ENCODE results near the gene SRP19.
"Not testable (repeated sequence)": the region's sequence is repeated elsewhere in the genome, so short reads cannot be mapped to it uniquely, and the experiment has no call there.

SRP19 gene

DNA sequence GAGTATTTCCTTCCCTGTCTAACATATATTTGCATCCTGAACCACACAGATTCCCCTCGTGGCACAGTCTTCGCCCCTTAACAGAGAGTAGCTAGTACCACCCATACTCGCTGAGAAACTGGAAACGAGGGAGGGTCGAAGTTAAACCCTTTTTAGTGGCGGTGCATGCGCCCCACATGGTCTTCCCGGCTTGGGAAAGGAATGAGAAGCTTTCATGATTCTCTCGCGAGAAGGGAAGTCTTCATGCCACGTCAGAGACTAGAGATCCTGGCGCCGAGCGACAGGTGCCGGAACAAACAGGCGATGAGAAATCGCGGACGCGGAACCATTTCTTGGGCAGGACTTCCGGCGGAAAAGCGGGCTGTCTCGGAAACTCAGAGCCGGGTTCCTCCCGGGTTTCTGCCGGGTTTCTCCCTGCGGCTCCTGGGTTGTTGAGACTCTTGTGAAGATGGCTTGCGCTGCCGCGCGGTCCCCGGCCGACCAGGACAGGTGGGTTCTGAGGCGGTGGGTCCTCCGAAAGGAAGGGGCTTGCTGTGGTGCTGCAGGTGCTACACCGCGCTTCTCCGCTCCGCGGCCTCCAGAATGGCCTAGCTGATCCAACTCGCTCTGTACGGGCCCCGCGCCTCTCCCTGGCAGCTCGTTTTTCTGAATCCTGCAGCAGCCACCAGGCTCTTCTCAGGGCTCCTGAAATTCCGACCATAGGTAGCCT lies at the start of gene SRP19:
TSS of gene SRP19 (plus strand) at position 359 of the 709 bp plus-strand sequence. CDS start at position 449, 90 bp downstream.
- in situ Hi-C loops (cut with MboI; ENCODE audit: low sequenced_read_pairs): no loop called here

GRCh38 chr5:112812549-112812948 lies 48.5 kb upstream of the SRP19 start:
- in situ Hi-C loops (cut with MboI; ENCODE audit: low sequenced_read_pairs): no loop called here

- in situ Hi-C loops (cut with MboI; ENCODE audit: low sequenced_read_pairs): no loop called here
Observed at GRCh38 chr5:112820246-112820645, 40.8 kb upstream of the SRP19 start.

- in situ Hi-C loops (cut with MboI; ENCODE audit: low sequenced_read_pairs): no loop called here
Observed at GRCh38 chr5:112822456-112822855, 38.6 kb upstream of the SRP19 start.

DNA sequence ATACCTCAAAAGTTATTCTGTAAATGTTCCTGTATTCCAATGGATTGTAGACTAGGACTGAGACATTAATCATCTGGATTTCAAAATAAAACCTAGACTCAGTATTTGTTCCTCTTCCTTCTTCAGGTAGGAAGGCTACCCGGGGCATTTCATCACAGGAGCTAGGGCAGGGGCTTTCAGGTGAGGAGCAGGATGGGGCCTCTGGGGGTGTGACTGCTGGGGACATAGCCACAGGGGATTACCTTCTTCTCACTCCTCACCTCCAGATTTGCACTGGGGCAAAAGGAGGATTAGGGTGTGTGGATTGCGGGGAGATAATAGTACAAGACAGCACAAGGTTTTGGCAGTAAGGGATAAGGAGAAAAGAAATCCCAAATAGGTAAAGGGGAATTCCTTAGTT lies 37.9 kb upstream of the SRP19 start:
- in situ Hi-C loops (cut with MboI; ENCODE audit: low sequenced_read_pairs): no loop called here

- in situ Hi-C loops (cut with MboI; ENCODE audit: low sequenced_read_pairs): no loop called here
Observed at GRCh38 chr5:112823656-112824055, 37.4 kb upstream of the SRP19 start.

DNA sequence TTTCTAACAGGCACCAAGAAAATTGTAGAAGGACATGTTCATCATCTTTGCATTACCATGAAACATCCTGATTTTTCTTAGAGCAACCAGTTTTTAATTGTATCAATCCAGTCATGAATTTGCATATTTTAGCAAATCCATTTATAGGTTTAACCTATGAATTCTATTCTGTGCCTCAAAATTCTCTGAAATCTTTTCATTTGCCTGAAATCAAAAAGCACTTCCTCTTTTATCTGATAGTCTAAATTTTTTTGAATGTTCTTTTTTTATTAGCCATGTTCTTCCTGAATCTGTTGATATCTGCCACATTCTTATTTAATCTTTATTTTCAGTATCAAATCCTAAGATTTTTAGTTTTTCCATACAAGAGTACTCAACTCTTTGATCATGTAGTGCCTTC lies 36.9 kb upstream of the SRP19 start:
- in situ Hi-C loops (cut with MboI; ENCODE audit: low sequenced_read_pairs): no loop called here

GRCh38 chr5:112830378-112830777 lies 30.7 kb upstream of the SRP19 start:
- in situ Hi-C loops (cut with MboI; ENCODE audit: low sequenced_read_pairs): no loop called here

DNA sequence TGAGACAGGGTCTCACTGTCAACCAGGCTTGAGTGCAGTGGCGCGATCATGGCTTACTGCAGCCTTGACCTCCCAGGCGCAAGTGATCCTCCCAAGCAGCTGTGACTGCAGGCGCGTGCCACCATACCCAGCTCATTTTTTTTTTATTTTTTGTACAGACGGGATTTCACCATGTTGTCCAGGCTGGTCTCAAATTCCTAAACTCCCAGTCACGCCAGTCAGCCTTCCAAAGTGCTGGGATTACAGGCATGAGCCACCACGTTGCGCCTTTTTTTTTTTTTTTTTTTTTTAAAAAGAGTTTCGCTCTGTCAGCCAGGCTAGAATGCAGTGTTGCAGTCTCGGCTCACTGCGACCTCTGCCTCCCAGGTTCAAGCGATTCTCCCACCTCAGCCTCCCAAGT lies 27.1 kb upstream of the SRP19 start:
- in situ Hi-C loops (cut with MboI; ENCODE audit: low sequenced_read_pairs): no loop called here

- in situ Hi-C loops (cut with MboI; ENCODE audit: low sequenced_read_pairs): no loop called here
Observed at GRCh38 chr5:112844489-112844888, 16.6 kb upstream of the SRP19 start.

DNA sequence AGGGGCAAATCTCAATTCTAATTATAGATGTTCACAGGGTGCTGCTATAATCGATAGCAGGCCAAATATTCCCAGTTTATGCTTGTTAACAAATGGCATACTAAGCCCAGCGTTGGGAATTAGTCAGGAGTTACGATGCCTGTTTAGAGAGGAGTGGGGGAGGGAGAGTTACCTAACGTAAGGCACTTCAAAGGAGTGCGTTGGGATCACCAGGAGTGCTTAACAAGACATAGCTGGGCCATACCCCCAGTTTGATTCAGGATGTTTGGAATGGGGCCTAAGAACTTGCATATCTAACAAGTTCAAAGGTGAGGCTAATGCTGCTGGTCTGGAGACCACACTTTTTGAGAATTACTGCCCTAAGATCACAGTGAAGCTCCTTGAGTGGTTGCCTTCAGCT lies 14.5 kb upstream of the SRP19 start:
- in situ Hi-C loops (cut with MboI; ENCODE audit: low sequenced_read_pairs): no loop called here

DNA sequence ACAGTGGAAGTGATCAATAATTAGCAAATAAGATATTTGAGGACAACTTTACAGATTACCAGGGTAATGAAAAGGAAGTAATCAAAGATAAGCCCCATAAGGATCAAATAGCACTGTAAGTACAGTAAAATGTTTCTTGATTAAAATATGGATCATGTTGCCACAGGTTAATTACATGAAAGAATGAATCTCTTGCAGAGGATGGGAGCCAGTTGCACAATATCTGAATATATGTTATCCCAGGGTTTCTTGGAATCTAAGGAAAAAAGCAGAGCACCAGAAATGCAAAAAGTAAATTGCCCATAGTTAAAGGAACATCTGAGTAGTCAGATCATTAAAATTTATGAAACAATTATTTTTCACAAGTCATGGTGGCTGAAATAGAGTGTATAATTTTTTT lies 13.8 kb upstream of the SRP19 start:
- in situ Hi-C loops (cut with MboI; ENCODE audit: low sequenced_read_pairs): no loop called here

GRCh38 chr5:112848116-112848811 lies 12.8 kb upstream of the SRP19 start:
- in situ Hi-C loops (cut with MboI; ENCODE audit: low sequenced_read_pairs): no loop called here

DNA sequence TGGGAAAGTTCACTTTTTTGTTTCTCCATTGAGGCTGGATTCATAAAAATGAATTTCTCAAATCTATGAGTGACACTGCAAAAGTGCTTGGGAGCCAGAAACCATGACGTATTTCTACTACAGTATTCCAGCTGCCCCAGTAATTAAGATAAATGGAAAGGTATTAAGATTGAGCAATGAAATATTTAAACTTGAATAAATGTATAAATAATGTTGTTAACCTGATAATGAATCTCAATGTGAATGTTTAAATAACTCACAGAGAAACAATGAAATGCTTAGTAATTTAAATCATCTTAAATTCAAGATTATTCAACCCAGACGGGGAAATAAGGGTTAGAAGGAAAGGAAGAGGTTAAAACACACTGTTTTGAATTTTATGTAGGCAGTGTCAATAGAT lies 11.2 kb upstream of the SRP19 start:
- in situ Hi-C loops (cut with MboI; ENCODE audit: low sequenced_read_pairs): no loop called here

- in situ Hi-C loops (cut with MboI; ENCODE audit: low sequenced_read_pairs): no loop called here
Observed at GRCh38 chr5:112854651-112855050, 6.4 kb upstream of the SRP19 start.

- in situ Hi-C loops (cut with MboI; ENCODE audit: low sequenced_read_pairs): no loop called here
Observed at GRCh38 chr5:112857866-112858265, 3.2 kb upstream of the SRP19 start.

- in situ Hi-C loops (cut with MboI; ENCODE audit: low sequenced_read_pairs): not testable (repeated sequence)
Observed at GRCh38 chr5:112860571-112860928, 537 bp upstream of the SRP19 start.

DNA sequence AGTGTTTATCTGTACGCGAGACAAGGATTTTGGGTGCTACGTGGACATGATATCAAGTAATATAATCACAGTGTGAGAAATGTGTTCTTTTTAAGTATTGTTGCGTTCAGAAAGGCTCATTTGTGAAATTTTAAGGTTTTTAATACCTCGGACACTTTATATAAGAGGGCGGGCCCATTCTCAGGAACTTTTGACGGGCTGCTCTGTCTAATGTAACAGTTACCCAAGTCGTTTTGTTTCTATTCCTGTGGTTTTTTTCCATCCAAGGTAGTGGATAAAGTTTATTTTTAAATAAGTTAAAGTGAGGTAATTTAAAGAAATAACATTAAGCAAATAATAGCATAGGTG lies 525 bp downstream of the SRP19 start:
- in situ Hi-C loops (cut with MboI; ENCODE audit: low sequenced_read_pairs): no loop called here

GRCh38 chr5:112862085-112862484 lies 998 bp downstream of the SRP19 start:
- in situ Hi-C loops (cut with MboI; ENCODE audit: low sequenced_read_pairs): no loop called here

- in situ Hi-C loops (cut with MboI; ENCODE audit: low sequenced_read_pairs): no loop called here
Observed at GRCh38 chr5:112863549-112863948, 2.5 kb downstream of the SRP19 start.

- in situ Hi-C loops (cut with MboI; ENCODE audit: low sequenced_read_pairs): no loop called here
Observed at GRCh38 chr5:112865128-112865527, 4.0 kb downstream of the SRP19 start.

DNA sequence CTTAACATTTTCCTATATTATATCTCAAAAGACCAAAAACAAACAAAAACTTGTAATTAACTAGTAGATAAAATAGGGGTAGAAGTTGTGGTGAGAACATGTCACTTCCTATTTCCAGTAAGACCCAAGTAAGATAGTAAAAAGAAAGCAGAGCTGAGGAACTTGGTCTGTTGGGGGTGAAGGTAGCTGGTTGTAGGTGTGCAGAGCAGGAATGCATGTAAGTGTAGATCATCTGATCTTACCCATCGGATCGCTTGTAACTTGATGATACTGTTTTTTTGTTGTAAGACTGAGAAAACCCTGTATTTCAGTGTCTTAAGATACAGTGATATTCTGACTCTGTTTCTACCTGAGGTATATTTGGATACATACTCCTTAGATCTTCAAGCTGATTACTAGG lies 5.7 kb downstream of the SRP19 start:
- in situ Hi-C loops (cut with MboI; ENCODE audit: low sequenced_read_pairs): no loop called here

GRCh38 chr5:112867411-112867810 lies 6.3 kb downstream of the SRP19 start:
- in situ Hi-C loops (cut with MboI; ENCODE audit: low sequenced_read_pairs): no loop called here
